Stimulated activated CD4-positive, alpha-beta T cell treated with anti-CD3 and anti-CD28 coated beads, Interleukin-2, amount 100 ng/mL, for 48 hours (primary cell): ENCODE results near the gene HSP90AA1.
A peak's percentile ranks its signal among the peaks of the same experiment; 100 is the strongest.
"Not testable (repeated sequence)": the region's sequence is repeated elsewhere in the genome, so short reads cannot be mapped to it uniquely, and the experiment has no call there.

ENCODE experiments used
- DNase-seq, 2 donors: peaks; one replicate each; pipeline ENCODE4 v3.0.0-alpha.2; 2020

The HSP90AA1 gene

DNA sequence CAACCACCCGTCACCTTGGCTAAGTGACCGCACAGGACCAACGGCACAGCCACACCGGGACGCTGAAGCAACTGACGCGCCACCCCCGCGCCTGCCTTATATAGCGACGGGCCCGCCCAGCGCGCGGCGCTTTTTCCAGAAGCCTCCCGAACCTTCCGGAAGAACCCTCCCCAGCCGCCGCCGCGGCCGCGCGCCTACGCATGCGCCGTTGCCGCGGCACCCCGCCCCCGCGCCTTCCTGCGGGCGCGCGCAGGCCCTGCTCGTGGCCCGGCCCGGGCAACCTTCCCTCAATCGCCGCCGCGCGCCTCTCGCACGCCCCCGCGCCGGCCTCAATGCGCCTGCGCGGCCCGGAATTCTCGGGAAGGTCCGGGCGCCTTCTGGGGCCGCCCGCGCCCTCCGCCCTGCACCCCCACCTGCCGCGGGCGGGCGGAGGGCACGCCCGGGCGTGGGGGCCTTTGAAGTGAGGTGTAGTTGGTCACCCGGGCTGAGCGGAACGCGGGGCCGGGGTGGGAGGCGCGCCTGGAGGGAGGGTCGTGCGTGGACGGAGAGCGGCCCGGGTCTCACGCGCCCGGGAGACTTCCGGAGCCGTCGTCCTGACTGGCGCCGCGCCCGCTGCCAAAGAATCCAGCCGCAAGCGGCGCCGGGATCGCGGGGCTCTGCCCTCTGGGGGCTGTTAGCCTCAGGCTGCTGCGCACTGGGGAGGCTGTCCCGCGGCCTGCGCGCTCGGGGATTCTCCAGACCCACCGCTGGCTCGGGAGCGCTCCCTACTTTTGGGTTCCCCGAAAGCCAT is at the start of gene HSP90AA1:
Gene HSP90AA1 (minus strand): TSS at position 73 of the 790 bp plus-strand sequence. CDS start 666 bp downstream, outside the sequence.
- peak; percentile 97 to 99 for DNase-seq

DNA sequence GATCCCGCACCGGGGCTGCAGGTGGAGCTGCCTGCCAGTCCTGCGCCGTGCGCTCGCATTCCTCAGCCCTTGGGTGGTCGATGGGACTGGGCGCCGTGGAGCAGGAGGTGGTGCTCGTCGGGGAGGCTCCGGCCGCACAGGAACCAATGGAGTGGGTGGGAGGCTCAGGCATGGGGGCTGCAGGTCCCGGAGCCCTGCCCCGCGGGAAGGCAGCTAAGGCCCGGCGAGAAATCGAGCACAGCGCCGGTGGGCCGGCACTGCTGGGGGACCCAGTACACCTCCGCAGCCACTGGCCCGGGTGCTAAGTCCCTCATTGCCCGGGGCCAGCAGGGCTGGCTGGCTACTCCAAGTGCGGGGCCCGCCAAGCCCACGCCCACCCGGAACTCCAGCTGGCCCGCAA is 48.6 kb upstream of the HSP90AA1 start:
- not testable (repeated sequence) for DNase-seq

DNA sequence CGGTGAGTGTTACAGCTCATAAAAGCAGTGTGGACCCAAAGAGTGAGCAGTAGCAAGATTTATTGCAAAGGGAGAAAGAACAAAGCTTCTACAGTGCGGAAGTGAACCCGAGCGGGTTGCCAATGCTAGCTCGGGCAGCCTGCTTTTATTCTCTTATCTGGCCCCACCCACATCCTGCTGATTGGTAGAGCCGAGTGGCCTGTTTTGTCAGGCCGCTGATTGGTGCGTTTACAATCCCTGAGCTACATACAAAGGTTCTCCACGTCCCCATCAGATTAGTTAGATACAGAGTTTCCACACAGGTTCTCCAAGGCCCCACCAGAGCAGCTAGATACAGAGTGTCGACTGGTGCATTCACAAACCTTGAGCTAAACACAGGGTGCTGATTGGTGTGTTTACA is 47.9 kb upstream of the HSP90AA1 start:
- not testable (repeated sequence) for DNase-seq

DNA sequence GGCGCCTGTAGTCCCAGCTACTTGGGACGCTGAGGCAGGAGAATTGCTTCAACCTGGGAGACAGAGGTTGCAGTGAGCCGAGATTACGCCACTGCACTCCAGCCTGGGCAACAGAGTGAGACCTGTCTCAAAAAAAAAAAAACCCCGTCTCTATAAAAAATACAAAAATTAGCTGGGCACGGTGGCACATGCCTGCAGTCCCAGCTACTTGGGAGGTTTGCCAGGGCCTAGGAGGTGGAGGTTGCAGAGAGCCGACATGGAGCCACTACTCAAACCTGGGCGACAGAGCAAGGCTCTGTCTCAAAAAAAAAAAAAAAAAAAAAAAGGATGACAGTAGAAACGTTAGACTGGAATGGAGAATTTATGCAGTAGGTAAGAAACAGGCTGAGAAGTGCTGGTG is 47.2 kb upstream of the HSP90AA1 start:
- DNase-seq: not testable (repeated sequence)

- DNase-seq: no peak
These were observed 44.9 kb upstream of the HSP90AA1 start for GRCh38 chr14:102131741-102132140.

GRCh38 chr14:102126807-102127455 is 40.1 kb upstream of the HSP90AA1 start:
- no peak for DNase-seq

- DNase-seq: no peak
These were observed 38.7 kb upstream of the HSP90AA1 start for GRCh38 chr14:102125546-102125945.

DNA sequence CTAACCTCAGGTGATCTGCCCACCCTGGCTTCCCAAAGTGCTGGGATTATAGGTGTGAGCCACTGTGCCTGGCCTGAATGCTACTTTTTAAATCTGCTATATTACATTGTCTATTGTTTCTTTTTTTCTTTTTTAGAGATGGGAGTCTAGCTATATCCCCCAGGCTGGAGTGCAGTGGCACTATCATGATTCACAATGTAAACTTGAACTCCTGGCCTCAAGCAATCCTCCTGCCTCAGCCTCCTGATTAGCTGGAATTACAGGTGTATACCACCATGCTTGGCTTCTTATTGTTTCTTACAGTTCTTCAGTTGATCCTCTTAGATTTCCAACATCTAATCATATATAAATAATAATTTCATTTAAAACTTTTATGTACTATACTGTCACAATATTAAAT is 37.6 kb upstream of the HSP90AA1 start:
- DNase-seq: no peak

- DNase-seq: no peak
These were observed 34.7 kb upstream of the HSP90AA1 start for GRCh38 chr14:102121567-102121966.

GRCh38 chr14:102120888-102121287 is 34.0 kb upstream of the HSP90AA1 start:
- DNase-seq: no peak

DNA sequence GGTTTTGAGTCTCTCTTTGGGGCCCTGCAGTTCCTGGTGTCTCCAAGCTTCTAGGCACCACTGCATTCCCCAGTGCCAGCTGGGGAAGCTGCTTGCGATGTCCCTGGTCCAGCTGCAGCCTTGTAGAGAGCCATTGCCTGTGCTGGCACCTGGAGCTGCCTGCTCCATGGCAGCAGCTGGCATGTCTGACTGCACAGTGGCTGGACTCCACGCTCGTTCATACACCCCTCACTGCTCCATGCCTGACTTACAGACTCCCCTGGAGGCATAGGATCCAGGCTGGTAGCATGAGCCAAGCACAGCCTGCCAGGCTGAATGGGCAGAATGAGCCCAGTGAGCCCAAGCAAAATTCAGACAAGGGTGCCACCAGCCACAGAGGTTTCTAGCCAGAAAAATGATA is 31.0 kb upstream of the HSP90AA1 start:
- no peak for DNase-seq

GRCh38 chr14:102116361-102117180 is 29.7 kb upstream of the HSP90AA1 start:
- no peak for DNase-seq

DNA sequence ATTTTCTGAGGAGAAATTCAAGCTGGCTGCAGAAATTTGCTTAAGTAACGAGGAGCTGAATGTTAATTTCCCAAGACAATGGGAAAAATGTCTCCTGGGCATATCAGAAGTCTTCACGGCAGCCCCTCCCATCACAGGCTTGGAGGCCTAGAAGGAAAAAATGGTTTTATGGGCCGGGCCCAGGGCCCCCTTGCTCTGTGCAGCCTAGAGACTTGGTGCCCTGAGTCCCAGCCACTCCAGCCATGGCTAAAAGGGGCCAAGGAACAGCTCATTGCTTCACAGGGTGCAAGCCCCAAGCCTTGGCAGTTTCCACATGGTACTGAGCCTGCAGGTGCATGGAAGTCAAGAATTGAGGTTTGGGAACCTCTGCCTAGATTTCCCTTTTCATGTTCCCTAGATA is 24.3 kb upstream of the HSP90AA1 start:
- no peak for DNase-seq

DNA sequence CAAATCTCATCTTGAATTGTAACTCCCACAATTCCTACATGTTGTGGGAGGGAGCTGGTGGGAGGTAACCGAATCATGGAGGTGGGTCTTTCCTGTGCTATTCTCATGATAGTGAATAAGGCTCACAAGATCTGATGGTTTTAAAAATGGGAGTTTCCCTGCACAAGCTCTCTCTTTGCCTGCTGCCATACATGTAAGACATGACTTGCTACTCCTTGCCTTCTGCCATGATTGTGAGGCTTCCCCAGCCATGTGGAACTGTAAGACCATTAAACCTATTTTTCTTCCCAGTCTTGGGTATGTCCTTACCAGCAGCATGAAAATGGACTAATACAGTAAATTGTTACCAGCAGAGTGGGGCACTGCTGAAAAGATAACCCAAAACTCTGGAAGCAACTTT is 22.5 kb upstream of the HSP90AA1 start:
- not testable (repeated sequence) for DNase-seq

- no peak for DNase-seq
These were observed 18.5 kb upstream of the HSP90AA1 start for GRCh38 chr14:102105369-102105768.

DNA sequence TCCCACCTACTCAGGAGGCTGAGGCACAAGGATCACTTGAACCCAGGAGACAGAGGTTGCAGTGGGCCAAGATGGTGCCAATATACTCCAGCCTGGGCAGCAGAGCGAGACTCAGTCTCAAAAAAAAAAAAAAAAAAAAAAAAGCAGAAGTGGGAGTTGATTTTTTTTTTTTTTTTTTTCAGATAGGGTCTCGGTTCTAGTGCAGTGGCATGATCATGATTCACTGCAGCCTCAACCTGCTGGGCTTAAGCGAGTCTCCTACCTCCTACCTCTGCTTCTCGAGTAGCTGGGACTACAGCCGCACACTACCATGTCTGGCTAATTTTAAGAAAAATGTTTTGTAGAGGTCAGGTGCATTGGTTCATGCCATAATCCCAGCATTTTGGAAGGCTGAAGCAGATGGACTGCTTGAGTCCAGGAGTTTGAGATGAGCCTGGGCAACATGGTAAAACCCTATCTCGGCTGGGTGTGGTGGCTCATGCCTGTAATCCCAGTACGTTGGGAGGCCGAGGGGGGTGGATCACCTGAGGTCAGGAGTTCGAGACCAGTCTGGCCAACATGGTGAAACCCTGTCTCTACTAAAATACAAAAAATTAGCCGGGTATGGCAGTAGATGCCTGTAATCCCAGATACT is 16.3 kb upstream of the HSP90AA1 start:
- no peak for DNase-seq

DNA sequence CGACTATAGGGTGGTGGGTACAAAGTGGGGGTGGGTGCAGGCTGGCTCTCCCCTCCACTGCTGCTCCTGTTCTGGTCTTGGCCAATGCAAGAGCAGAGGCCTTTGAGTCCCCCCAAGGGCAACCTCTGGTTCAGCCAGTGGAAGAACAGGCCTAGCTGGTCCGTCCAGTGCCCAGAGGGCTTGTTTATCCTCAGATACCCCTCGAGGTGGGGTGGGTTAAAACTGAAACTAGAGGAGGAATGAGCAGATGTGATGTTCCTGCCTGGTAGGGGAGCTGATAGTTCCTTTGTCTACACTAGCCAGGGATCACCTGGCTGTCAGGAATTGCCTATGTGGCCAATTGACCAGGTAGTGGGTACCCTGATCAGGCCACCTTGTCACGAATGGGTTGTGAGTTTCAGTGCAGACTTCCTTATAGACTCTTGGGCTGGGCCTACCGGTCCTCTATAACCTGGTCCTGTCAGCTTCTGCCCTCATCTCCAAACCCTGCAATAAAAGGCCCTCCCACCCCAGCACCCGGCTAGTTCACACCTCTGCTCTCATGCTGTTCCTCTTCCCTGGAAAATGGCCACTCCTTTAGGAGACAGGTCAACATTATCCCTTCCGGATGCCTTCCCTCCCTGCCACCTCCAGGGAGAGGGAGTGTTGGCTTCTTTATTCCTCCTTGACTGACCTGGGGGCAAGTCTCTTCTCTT is 10.7 kb upstream of the HSP90AA1 start:
- DNase-seq: no peak

DNA sequence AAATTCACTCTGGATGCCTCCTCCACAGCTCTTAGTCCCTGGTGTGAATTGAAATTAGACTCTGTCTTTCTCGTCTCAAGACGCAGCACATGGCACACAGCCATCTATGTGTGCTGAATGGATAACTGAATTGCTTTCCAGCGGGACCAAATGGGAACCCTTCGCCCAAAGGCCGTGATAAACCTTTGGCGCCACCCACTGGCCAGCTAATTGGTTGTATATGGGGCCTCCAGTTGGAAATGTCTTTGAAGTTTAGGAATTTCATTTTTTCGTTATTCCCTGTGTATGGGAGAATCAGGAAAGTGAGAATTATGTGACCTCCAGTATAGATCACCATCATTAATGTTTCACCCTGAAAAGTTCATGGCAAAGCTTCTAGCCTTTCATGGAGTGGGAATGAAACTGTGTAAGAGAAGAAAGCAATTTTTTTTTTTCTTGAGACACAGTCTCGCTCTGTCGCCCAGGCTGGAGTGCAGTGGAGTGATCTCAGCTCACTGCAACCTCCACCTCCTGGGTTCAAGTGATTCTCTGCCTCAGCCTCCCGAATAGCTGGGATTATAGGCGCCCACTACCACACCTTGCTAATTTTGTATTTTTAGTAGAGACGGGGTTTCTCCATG is 9.8 kb upstream of the HSP90AA1 start:
- DNase-seq: peak; percentile 70 to 71

GRCh38 chr14:102095871-102096568 is 9.2 kb upstream of the HSP90AA1 start:
- no peak for DNase-seq

DNA sequence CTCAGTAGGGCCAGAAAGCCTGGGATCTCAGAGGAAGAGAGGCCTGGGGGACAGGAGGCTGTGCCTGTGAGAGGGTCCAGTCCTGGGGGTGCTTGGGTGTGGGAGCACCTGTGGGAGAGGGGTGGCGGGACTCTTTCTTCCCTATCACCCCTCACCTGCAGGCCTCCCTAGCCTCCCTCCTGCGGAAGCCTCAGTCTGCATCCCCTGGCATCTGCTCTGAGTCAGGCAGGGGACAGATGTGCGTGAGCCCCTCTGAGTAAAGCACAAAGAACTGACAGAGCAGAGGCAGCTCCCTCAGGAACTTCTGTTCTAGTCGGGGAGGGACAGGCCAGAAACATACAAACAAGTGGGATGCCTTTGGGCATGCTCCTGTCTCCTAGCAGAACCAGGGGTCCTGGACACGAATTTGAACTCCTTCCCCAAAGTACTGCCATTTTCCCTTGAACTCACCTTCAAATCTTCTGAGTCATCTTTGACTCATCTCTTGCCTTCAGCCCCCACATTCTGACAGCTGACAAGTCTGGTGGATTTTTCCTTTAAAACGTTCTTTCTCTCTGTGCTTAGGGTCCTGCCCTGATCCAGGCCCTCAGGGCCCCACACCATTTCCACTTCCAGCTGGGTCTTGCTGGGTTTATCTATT is 8.5 kb upstream of the HSP90AA1 start:
- DNase-seq: no peak

DNA sequence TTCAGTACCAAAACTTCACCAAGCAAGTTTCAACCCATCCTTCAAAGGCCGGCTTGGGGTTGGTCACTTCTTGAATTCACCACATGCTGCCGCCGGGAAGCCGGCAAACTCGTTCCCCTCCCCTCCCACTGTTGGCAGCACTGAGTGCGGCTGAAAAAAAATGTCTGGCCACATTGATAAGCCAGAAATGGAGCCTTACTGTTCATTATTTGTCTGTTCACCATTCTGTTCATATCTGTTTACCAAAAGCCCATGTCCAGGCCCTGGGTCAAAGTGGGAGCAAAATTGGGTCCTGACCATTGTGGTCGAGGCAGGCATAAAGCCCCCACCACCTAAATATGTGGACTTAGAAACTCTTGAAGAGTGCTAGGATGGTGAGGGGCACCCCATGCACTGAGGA is 7.3 kb upstream of the HSP90AA1 start:
- no peak for DNase-seq
